HepG2 (cell line): ENCODE data around the gene XPO5. TPM values are rescaled to one million over a fixed set of nuclear protein-coding genes. Genes with fewer than 3 reads are reported as not detected.
A peak's percentile ranks its signal among the peaks of the same experiment; 100 is the strongest.

Experiments
- ARNT ChIP-seq: fragments of 450-650 bp; IDR thresholded peaks from 2 replicates; pipeline ENCODE4 v1.6.1; 2017
- CEBPB ChIP-seq: IDR thresholded peaks from 2 replicates; pipeline ENCODE4 v1.6.1; 2011; ENCODE audit warnings: low read depth, low read length, improper control_type of control experiment, borderline replicate concordance
- CENPX ChIP-seq: sonication (generic); formaldehyde crosslinking; IDR thresholded peaks from 2 replicates; pipeline ENCODE4 v1.9.0; 2021; ENCODE audit warnings: mild to moderate bottlenecking, missing genetic modification reagents, moderate library complexity
- ELF4 ChIP-seq: sonication (generic); formaldehyde crosslinking; IDR thresholded peaks from 2 replicates; pipeline ENCODE4 v1.5.0; 2020; ENCODE audit warnings: missing genetic modification reagents, mild to moderate bottlenecking, moderate library complexity, borderline replicate concordance
- HNF4G ChIP-seq, 2 experiments: sonication (generic) in 1 of 2; formaldehyde crosslinking in 1 of 2; IDR thresholded peaks; 2 replicates each; pipeline versions ENCODE4 v1.4.0 to v1.6.1; 2011 to 2020; ENCODE audit warnings: borderline replicate concordance in 2 of 2, low read depth in 2 of 2, mild to moderate bottlenecking in 2 of 2, low read length in 1 of 2, missing genetic modification reagents in 1 of 2, moderate library complexity in 1 of 2
- MIER3 ChIP-seq: IDR thresholded peaks from 2 replicates; pipeline ENCODE4 v1.6.1; 2016; ENCODE audit warnings: missing compliant biosample characterization, borderline replicate concordance
- MYNN ChIP-seq: sonication (generic); formaldehyde crosslinking; IDR thresholded peaks from 2 replicates; pipeline ENCODE4 v1.4.0; 2020; ENCODE audit warnings: mild to moderate bottlenecking, low read depth, missing genetic modification reagents
- NAIF1 ChIP-seq: sonication (generic); formaldehyde crosslinking; IDR thresholded peaks from 2 replicates; pipeline ENCODE4 v1.5.0; 2020; ENCODE audit warnings: mild to moderate bottlenecking, missing genetic modification reagents, borderline replicate concordance
- NCOA1 ChIP-seq: sonication (generic); formaldehyde crosslinking; IDR thresholded peaks from 2 replicates; pipeline ENCODE4 v1.9.0; 2021; ENCODE audit warnings: missing genetic modification reagents
- PHF8 ChIP-seq: sonication (generic); formaldehyde crosslinking; IDR thresholded peaks from 2 replicates; pipeline ENCODE4 v1.5.0; 2020; ENCODE audit warnings: missing genetic modification reagents
- SIX1 ChIP-seq: sonication (generic); formaldehyde crosslinking; IDR thresholded peaks from 2 replicates; pipeline ENCODE4 v1.4.0; 2020; ENCODE audit warnings: missing genetic modification reagents, borderline replicate concordance
- SOX13 ChIP-seq, 3 experiments: fragments of 450-650 bp in 1 of 3; sonication (generic) in 1 of 3; formaldehyde crosslinking in 1 of 3; IDR thresholded peaks in 2 of 3; conservative IDR thresholded peaks in 1 of 3; 2 replicates each; pipeline versions ENCODE4 v1.5.0 to v1.6.1; 2016 to 2020; ENCODE audit warnings: antibody characterized with exemption in 1 of 3, mild to moderate bottlenecking in 1 of 3, missing compliant biosample characterization in 1 of 3, missing genetic modification reagents in 1 of 3, moderate library complexity in 1 of 3
- ZNF251 ChIP-seq: sonication (generic); formaldehyde crosslinking; IDR thresholded peaks from 2 replicates; pipeline ENCODE4 v1.9.0; 2021; ENCODE audit warnings: mild to moderate bottlenecking, missing genetic modification reagents
- ZNF3 ChIP-seq: IDR thresholded peaks from 2 replicates; pipeline ENCODE4 v1.7.0; 2017; ENCODE audit warnings: inconsistent platforms
- ZNF337 ChIP-seq: sonication (generic); formaldehyde crosslinking; IDR thresholded peaks from 2 replicates; pipeline ENCODE4 v1.5.1; 2020; ENCODE audit warnings: missing genetic modification reagents, low read depth, mild to moderate bottlenecking, borderline replicate concordance
- ZNF549 ChIP-seq: sonication (generic); formaldehyde crosslinking; IDR thresholded peaks from 2 replicates; pipeline ENCODE4 v1.5.0; 2020; ENCODE audit warnings: missing genetic modification reagents
- ZNF564 ChIP-seq: sonication (generic); formaldehyde crosslinking; IDR thresholded peaks from 2 replicates; pipeline ENCODE4 v1.8.1; 2023; ENCODE audit warnings: mild to moderate bottlenecking, missing genetic modification reagents
- ZNF660 ChIP-seq: sonication (generic); formaldehyde crosslinking; IDR thresholded peaks from 2 replicates; pipeline ENCODE4 v1.5.1; 2020; ENCODE audit warnings: mild to moderate bottlenecking, low read depth, missing genetic modification reagents, borderline replicate concordance
- ZNF790 ChIP-seq: sonication (generic); formaldehyde crosslinking; IDR thresholded peaks from 2 replicates; pipeline ENCODE4 v1.8.0; 2022; ENCODE audit warnings: missing genetic modification reagents, mild to moderate bottlenecking, borderline replicate concordance
- polyA plus RNA-seq, 8 experiments: library from polyadenylated mRNA; depleted of rRNA in 3 of 8; stranded (reverse) in 7 of 8; unstranded in 1 of 8; fragments of >200 nt; fragmentation: Illumina TruSeq in 4 of 8; extraction: Trizol in 4 of 8; gene quantifications; 2 replicates each; pipeline versions ENCODE4 v1.2.1 to v1.2.3, GENCODE V29; 2011 to 2016; ENCODE audit warnings: low read depth in 4 of 8, missing spikeins in 1 of 8, mixed read lengths in 1 of 8; ENCODE audit not compliant: insufficient read depth in 1 of 8
- total RNA-seq, 5 experiments: library from RNA; depleted of rRNA; stranded (reverse); fragments of >200 nt; fragmentation: Illumina TruSeq; extraction: Trizol; gene quantifications; 2 replicates each; pipeline ENCODE4 v1.2.3, GENCODE V29; 2016; ENCODE audit warnings: low read depth in 1 of 5
- TF ChIP-seq, protein P1 (sequence below): sonication (generic); formaldehyde crosslinking; IDR thresholded peaks from 2 replicates; pipeline ENCODE4 v1.5.0; 2020; ENCODE audit warnings: missing genetic modification reagents
- TF ChIP-seq, protein P2 (sequence below): sonication (generic); formaldehyde crosslinking; conservative IDR thresholded peaks from 2 replicates; pipeline ENCODE4 v1.4.0; 2020; ENCODE audit warnings: missing genetic modification reagents
- TF ChIP-seq, protein P3 (sequence below): IDR thresholded peaks from 2 replicates; pipeline ENCODE4 v1.6.1; 2016; ENCODE audit warnings: low read depth, borderline replicate concordance
- TF ChIP-seq, protein P4 (sequence below): sonication (generic); formaldehyde crosslinking; conservative IDR thresholded peaks from 2 replicates; pipeline ENCODE4 v1.5.0; 2020; ENCODE audit warnings: missing genetic modification reagents

XPO5 gene
- total and polyA plus RNA-seq, 2 of the 13 experiments (the other 11 are each of a cell fraction or from before 2014, with no cell fraction given) = 52.2 to 68.0 TPM

DNA sequence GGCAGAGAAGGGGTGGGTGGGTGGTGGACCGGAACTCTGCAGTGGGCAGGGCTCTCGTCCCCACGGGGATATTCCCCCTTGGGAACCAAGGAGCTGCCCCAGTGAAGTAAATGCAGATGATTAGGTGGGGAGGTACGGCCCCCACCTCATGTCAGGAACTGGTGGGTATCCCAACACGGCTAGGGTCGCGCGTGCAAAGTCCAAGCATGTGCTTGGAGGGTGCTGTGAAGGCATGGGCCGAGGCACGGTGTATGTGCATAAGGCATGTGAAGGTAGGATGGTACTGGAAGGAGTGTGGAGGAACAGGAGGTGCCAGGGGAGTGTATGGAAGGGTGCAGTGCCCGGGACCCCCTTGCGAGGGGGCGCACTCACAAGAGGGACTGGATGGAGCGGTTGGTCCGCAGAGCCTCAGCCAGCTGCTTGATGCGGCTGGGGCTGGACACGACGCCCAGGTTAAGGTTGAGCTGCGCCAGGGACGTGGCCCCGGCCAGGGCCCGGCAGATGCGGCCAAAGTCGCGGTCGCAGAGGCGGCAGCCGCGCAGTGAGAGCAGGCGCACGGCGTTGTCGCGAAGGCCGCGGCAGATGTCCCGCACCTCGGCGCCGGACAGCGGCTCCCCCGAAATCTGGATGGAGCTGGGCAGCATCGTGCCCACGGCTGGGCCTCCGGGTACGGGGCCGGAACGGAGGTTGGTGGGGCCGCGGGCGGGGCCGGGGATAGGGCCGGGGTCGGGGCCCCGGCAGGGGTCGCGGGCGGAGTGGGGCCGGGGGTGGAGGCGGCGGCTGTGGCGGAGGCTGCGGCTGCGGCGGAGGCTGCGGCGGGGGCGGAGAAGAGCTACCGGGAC, 66.5 kb downstream of the XPO5 start (continued):
- TF ChIP-seq HNF4G (IDR thresholded peaks at IDR 0.05; ENCODE audit: borderline replicate concordance, low read depth, low read length) (peak; percentile 53), HNF4G (CRISPR knock-in tag; IDR thresholded peaks at IDR 0.05; ENCODE audit: borderline replicate concordance, low read depth) (0 out of 2 replicates have a peak, but pooled peaks have one; percentile 54), SIX1 (no peak), MYNN (no peak), CENPX (CRISPR knock-in tag) (no peak), SOX13 (IDR thresholded peaks at IDR 0.05) (no peak), SOX13 (CRISPR knock-in tag; conservative IDR thresholded peaks at IDR 0.05 in 1 of 2, IDR thresholded peaks at IDR 0.05 in 1 of 2) (no peak), NAIF1 (CRISPR knock-in tag) (no peak), ZNF564 (0 out of 2 replicates have a peak, but pooled peaks have one; percentile 23), PHF8 (CRISPR knock-in tag) (0 out of 2 replicates have a peak, but pooled peaks have one; percentile 22), ARNT (no peak), ZNF3 (CRISPR knock-in tag) (no peak), CEBPB (no peak), ZNF549 (no peak), MIER3 (CRISPR knock-in tag) (no peak), ZNF337 (CRISPR knock-in tag) (no peak), ZNF660 (CRISPR knock-in tag) (no peak), NCOA1 (CRISPR knock-in tag) (0 out of 2 replicates have a peak, but pooled peaks have one; percentile 75), ZNF251 (CRISPR knock-in tag) (no peak), ZNF790 (CRISPR knock-in tag) (no peak), ELF4 (CRISPR knock-in tag) (no peak)
- TF ChIP-seq, protein P1, sequence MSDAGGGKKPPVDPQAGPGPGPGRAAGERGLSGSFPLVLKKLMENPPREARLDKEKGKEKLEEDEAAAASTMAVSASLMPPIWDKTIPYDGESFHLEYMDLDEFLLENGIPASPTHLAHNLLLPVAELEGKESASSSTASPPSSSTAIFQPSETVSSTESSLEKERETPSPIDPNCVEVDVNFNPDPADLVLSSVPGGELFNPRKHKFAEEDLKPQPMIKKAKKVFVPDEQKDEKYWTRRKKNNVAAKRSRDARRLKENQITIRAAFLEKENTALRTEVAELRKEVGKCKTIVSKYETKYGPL (CRISPR knock-in tag) = no peak
- TF ChIP-seq, protein P2, sequence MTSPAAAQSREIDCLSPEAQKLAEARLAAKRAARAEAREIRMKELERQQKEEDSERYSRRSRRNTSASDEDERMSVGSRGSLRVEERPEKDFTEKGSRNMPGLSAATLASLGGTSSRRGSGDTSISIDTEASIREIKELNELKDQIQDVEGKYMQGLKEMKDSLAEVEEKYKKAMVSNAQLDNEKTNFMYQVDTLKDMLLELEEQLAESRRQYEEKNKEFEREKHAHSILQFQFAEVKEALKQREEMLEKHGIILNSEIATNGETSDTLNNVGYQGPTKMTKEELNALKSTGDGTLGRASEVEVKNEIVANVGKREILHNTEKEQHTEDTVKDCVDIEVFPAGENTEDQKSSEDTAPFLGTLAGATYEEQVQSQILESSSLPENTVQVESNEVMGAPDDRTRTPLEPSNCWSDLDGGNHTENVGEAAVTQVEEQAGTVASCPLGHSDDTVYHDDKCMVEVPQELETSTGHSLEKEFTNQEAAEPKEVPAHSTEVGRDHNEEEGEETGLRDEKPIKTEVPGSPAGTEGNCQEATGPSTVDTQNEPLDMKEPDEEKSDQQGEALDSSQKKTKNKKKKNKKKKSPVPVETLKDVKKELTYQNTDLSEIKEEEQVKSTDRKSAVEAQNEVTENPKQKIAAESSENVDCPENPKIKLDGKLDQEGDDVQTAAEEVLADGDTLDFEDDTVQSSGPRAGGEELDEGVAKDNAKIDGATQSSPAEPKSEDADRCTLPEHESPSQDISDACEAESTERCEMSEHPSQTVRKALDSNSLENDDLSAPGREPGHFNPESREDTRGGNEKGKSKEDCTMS (CRISPR knock-in tag) = no peak
- TF ChIP-seq, protein P3, sequence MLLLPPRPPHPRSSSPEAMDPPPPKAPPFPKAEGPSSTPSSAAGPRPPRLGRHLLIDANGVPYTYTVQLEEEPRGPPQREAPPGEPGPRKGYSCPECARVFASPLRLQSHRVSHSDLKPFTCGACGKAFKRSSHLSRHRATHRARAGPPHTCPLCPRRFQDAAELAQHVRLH = peak; percentile 81; the same call in 1 of the 2 replicates
- TF ChIP-seq, protein P4, sequence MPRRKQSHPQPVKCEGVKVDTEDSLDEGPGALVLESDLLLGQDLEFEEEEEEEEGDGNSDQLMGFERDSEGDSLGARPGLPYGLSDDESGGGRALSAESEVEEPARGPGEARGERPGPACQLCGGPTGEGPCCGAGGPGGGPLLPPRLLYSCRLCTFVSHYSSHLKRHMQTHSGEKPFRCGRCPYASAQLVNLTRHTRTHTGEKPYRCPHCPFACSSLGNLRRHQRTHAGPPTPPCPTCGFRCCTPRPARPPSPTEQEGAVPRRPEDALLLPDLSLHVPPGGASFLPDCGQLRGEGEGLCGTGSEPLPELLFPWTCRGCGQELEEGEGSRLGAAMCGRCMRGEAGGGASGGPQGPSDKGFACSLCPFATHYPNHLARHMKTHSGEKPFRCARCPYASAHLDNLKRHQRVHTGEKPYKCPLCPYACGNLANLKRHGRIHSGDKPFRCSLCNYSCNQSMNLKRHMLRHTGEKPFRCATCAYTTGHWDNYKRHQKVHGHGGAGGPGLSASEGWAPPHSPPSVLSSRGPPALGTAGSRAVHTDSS (CRISPR knock-in tag) = no peak
